ENCODE data around the gene SETD5. TPM values are rescaled to one million over a fixed set of nuclear protein-coding genes. Genes with fewer than 3 reads are reported as not detected.

The SETD5 gene
- total RNA-seq, 2 experiments from 2014 or later: 118 to 128 TPM

DNA sequence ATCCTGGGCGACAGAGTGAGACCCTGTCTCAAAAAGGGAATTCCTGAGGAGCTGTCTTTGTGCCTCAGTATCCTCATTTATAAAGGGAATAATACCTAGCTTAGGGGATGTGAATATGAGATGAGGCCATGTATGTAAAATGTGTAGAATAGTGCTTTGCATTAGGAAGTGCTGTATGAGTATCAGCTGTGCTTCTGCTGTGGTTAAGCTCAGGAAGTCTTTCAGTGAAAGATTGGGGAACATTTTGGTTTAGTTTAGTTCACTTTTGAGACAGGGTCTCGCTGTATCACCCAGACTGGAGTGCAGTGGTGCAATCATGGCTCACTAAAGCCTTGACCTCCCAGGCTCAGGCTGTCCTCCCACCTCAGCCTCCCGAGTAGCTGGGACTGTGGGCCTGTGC, 23.9 kb upstream of the SETD5 start:
- ChIA-PET CTCF (interaction anchor here (1.1 to 1.6 kb wide), 3 partner anchors 10 to 131 kb away, joined by 4 to 5 read pairs (median 4); no protein-coding TSS in a partner anchor), POLR2A (interaction anchor here (1.1 to 3.8 kb wide), 3 partner anchors 10 to 22 kb away, joined by 3 to 14 read pairs (median 4); partner anchors contain the start of gene THUMPD3)
- ATAC-seq: peak; percentile 24
- intact Hi-C loops (cut with micrococcal nuclease): no loop called here
- peaks cover 40% of the 10 kb centered on the region for H3K4me1 Mint-ChIP-seq (ENCODE audit: low read depth)
- peak overlapping the region; percentile 62 for H3K27ac Mint-ChIP-seq
- H3K4me3 Mint-ChIP-seq: no peak overlapping the region
- TF ChIP-seq, protein P1, sequence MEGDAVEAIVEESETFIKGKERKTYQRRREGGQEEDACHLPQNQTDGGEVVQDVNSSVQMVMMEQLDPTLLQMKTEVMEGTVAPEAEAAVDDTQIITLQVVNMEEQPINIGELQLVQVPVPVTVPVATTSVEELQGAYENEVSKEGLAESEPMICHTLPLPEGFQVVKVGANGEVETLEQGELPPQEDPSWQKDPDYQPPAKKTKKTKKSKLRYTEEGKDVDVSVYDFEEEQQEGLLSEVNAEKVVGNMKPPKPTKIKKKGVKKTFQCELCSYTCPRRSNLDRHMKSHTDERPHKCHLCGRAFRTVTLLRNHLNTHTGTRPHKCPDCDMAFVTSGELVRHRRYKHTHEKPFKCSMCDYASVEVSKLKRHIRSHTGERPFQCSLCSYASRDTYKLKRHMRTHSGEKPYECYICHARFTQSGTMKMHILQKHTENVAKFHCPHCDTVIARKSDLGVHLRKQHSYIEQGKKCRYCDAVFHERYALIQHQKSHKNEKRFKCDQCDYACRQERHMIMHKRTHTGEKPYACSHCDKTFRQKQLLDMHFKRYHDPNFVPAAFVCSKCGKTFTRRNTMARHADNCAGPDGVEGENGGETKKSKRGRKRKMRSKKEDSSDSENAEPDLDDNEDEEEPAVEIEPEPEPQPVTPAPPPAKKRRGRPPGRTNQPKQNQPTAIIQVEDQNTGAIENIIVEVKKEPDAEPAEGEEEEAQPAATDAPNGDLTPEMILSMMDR (IDR thresholded peaks at IDR 0.05): no peak
- peaks cover 65% of the 10 kb centered on the region for H3K36me3 Mint-ChIP-seq (ENCODE audit: low read depth)
- no peak for DNase-seq
- no peaks in the 10 kb centered on the region for H3K9me3 Mint-ChIP-seq
- H3K27me3 Mint-ChIP-seq: no peaks in the 10 kb centered on the region

DNA sequence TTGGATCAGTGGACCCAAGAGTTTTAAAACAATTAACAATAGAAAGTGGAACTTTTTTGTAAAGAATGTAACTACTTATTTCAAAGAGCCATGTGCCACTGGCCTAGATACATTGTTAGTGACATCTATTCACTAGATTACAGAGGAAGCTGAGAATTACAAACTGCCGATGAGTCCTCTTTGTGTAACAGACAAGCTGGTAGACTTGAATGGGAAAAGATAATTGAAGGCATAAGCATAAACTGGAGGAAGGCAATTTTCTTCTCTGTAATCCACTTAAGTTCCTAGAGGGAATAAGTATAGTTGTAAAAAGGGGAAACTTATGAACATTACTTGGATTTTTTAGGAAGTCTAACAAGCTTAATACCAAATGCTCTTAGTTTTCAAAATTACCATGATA, 19.4 kb upstream of the SETD5 start:
- Mint-ChIP-seq H3K27me3 (no peaks in the 10 kb centered on the region), H3K36me3 (ENCODE audit: low read depth) (peaks cover 60% of the 10 kb centered on the region), H3K27ac (no peak overlapping the region), H3K4me1 (ENCODE audit: low read depth) (peaks cover 26% of the 10 kb centered on the region), H3K9me3 (no peaks in the 10 kb centered on the region), H3K4me3 (no peak overlapping the region)
- no peak for DNase-seq
- no peak for ATAC-seq
- intact Hi-C loops (cut with micrococcal nuclease): no loop called here
- ChIA-PET CTCF (interaction anchor here (1.2 to 1.4 kb wide), 2 partner anchors 57 to 76 kb away, joined by 4 read pairs; no protein-coding TSS in a partner anchor), POLR2A (interaction anchor here (0.8 to 3.1 kb wide), 5 partner anchors 12 to 49 kb away, joined by 3 to 24 read pairs (median 3); partner anchors contain the start of genes SETD5 and THUMPD3)
- TF ChIP-seq, protein P1 (IDR thresholded peaks at IDR 0.05): no peak

DNA sequence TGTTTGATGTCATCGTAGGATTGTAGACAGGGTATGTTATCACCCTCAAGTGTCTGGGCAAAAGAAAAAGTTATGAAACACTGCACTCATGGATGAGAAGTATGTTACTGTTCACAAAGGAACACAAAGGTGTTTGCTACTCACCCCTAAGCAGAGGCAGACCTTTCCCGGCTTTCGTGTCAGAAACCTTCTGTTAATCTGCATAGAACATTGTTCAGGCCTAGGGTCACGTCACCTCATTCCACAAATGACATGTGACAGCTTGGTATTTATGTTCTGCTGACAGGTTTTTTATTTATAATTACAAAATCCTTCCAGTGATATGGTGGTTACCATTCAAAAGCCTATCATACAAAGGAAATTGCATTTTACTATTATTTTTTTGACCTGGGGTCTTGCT, 18.1 kb upstream of the SETD5 start:
- Mint-ChIP-seq H3K27ac (no peak overlapping the region), H3K27me3 (no peaks in the 10 kb centered on the region), H3K9me3 (no peaks in the 10 kb centered on the region), H3K4me1 (ENCODE audit: low read depth) (peaks cover 18% of the 10 kb centered on the region), H3K4me3 (no peak overlapping the region), H3K36me3 (ENCODE audit: low read depth) (peaks cover 54% of the 10 kb centered on the region)
- TF ChIP-seq, protein P1 (IDR thresholded peaks at IDR 0.05): no peak
- ChIA-PET CTCF (no interaction called here), POLR2A (interaction anchor here (2.0 kb wide), 1 partner anchor 17 kb away, joined by 7 read pairs; the partner anchor contains the start of gene THUMPD3)
- no peak for DNase-seq
- intact Hi-C loops (cut with micrococcal nuclease): no loop called here
- ATAC-seq: no peak

DNA sequence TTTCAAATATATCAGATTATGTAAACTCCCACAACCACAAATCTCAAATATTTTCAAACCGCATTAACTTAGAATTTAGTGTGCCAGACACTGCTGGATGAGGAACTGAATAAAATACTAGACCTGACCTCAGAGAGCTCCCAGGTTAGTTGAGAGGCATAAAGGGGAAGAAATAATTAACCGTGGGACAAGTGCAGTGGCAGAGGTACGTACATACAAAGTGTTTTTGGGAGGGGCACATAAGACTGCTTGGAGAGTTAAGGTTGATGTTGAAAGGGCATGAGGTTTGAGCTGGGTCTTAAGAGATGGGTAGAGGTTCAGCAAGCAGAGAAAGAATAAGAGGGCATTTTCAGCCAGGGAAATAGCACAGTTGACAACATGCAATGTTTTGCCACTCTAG, 17.4 kb upstream of the SETD5 start:
- no peak overlapping the region for H3K4me3 Mint-ChIP-seq
- POLR2A ChIA-PET: interaction anchor here (0.6 to 2.0 kb wide), 2 partner anchors 18 to 80 kb away, joined by 3 to 7 read pairs; partner anchors contain the start of gene THUMPD3
- peaks cover 20% of the 10 kb centered on the region for H3K4me1 Mint-ChIP-seq (ENCODE audit: low read depth)
- DNase-seq (no peak), ATAC-seq (no peak)
- peaks cover 53% of the 10 kb centered on the region for H3K36me3 Mint-ChIP-seq (ENCODE audit: low read depth)
- intact Hi-C loops (cut with micrococcal nuclease): no loop called here
- no peaks in the 10 kb centered on the region for H3K27me3 Mint-ChIP-seq
- H3K27ac Mint-ChIP-seq: peak overlapping the region; percentile 21
- CTCF ChIA-PET: interaction anchor here (1.0 kb wide), 1 partner anchor 14 kb away, joined by 3 read pairs; no protein-coding TSS in a partner anchor
- TF ChIP-seq, protein P1 (IDR thresholded peaks at IDR 0.05): no peak
- no peaks in the 10 kb centered on the region for H3K9me3 Mint-ChIP-seq

DNA sequence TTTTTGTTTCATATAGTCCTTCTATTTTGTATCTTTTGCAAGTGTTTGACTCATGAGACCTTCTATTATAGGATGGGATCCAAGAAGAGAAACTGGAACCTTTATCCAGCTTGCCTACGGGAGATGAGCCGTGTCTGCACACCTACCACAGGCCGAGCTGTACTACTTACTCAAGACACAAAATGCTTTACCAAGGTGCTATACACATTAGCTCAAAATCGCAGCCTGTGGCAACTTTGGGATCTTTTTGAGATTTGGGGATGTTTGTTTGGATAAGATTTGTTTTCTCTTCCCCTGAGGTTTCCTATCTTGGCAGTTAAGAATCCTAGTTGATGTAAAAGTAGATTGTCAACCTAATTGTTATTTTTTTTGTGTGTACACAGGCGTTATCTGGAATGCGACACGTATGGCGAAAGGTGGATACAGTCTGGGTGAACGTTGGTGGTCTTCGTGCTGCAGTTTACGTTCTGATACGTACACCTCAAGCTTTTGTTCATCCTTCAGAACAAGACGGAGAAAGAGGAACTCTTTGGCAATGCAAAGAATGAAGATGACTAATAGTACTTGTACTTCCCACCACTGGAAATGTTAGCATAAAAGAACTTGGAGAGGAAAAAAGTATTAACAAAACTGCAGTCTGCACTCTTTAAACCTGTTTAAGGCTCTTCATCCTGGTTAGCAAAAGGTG, 13.1 kb upstream of the SETD5 start:
- Mint-ChIP-seq H3K4me1 (ENCODE audit: low read depth) (peaks cover 29% of the 10 kb centered on the region), H3K9me3 (no peaks in the 10 kb centered on the region), H3K4me3 (no peak overlapping the region), H3K27ac (peak overlapping the region; percentile 30), H3K36me3 (ENCODE audit: low read depth) (peaks cover 54% of the 10 kb centered on the region), H3K27me3 (no peaks in the 10 kb centered on the region)
- CTCF ChIA-PET: interaction anchor here (1.1 to 2.4 kb wide), 3 partner anchors 11 to 31 kb away, joined by 5 to 7 read pairs (median 5); no protein-coding TSS in a partner anchor
- POLR2A ChIA-PET: interaction anchor here (1.0 to 2.2 kb wide), 6 partner anchors 9 to 21 kb away, joined by 3 to 12 read pairs (median 4); partner anchors contain the start of gene THUMPD3
- ATAC-seq: no peak
- intact Hi-C loops (cut with micrococcal nuclease): no loop called here
- TF ChIP-seq, protein P1 (IDR thresholded peaks at IDR 0.05): no peak
- no peak for DNase-seq
